Transverse colon (tissue), 4 donors: ENCODE measurements around the gene DOCK7.

Experiments used
- CTCF ChIP-seq, 5 experiments: fragments of 200-600 bp in 3 of 5; fragments of 450-650 bp in 2 of 5; sonication (generic) in 3 of 5; IDR thresholded peaks; 1 replicate in 2 of 5; 2 replicates in 3 of 5; pipeline ENCODE4 v1.5.1; 2016 to 2017; ENCODE audit warnings: antibody characterized with exemption in 5 of 5, inconsistent platforms in 3 of 5, mild to moderate bottlenecking in 2 of 5, moderate library complexity in 1 of 5
- EP300 ChIP-seq: sonication (generic); formaldehyde crosslinking; IDR thresholded peaks from one replicate; pipeline ENCODE4 v1.6.1; 2017; ENCODE audit warnings: antibody characterized with exemption, low read depth
- POLR2A ChIP-seq: fragments of 450-650 bp; IDR thresholded peaks from one replicate; pipeline ENCODE4 v1.6.1; 2016; ENCODE audit warnings: antibody characterized with exemption, mild to moderate bottlenecking, moderate library complexity
- POLR2AphosphoS5 ChIP-seq, 3 donors: sonication (generic); formaldehyde crosslinking; IDR thresholded peaks; one replicate each; pipeline ENCODE4 v1.6.1; 2016; ENCODE audit warnings: antibody characterized with exemption in 3 of 3

GRCh38 chr1:62687903-62688686 is at the start of gene DOCK7:
- no peak for TF ChIP-seq CTCF (IDR thresholded peaks at IDR 0.05)
- peak; percentile 31 to 64 (median 45) for TF ChIP-seq POLR2AphosphoS5 (IDR thresholded peaks at IDR 0.05)
- no peak for TF ChIP-seq POLR2A
- no peak for TF ChIP-seq EP300
